ENCODE results near the gene EXOC3L1.

The EXOC3L1 gene

GRCh38 chr16:67146523-67147357 is 43.2 kb downstream of the EXOC3L1 start:
- DNase-seq (ENCODE audit: low read depth): no peak

DNA sequence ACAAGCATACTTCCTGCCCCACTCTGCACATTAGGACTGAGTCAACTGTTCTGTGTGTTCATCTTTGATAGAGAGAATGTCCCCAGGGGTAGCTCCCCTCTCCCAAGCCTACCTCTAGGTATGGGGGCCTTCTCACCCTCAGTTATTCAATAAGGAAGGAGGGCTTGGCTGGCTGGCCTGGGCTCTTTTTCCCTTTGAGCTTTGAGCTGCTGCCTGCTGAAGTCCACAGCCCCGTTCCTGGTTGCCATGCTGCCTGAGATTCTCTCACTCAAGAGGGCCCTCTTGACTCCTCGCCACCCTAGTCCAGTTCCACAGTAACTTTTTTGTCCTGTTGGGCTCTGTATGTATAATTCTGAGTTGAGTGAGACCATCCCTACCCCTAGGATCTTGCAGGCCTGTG is 44.2 kb downstream of the EXOC3L1 start:
- no peak for DNase-seq (ENCODE audit: low read depth)

DNA sequence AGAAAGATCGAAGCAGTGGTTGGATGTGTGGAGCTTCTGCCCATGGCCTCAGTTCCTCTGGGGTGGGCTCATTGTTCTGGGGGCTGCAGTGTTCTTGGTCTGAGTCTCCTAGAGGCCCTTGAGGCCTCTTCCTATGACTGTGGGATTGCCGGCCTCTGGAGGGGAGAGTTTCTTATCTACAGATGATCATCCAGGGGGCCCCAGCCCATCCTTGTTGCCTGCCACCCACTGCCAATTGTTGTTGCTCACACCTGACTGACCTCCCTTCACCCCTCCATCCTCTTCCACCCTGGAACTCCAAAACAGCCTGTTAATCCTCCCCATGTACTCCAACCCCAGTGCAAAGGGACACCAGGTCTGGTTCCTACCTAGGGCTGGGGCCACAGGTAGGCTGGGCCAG is 45.0 kb downstream of the EXOC3L1 start:
- DNase-seq (ENCODE audit: low read depth): no peak

GRCh38 chr16:67142342-67142741 is 47.6 kb downstream of the EXOC3L1 start:
- DNase-seq (ENCODE audit: low read depth): no peak

- no peak for DNase-seq (ENCODE audit: low read depth)
Measured at GRCh38 chr16:67141391-67141790, 48.5 kb downstream of the EXOC3L1 start.

- DNase-seq (ENCODE audit: low read depth): no peak
Measured at GRCh38 chr16:67137605-67138004, 52.3 kb downstream of the EXOC3L1 start.

Data from activated T-cell treated with anti-CD3 and anti-CD28 coated beads for 48 hours (primary cell).